ENCODE results near the gene RAB3IL1. TPM values are rescaled to one million over a fixed set of nuclear protein-coding genes. Genes with fewer than 3 reads are reported as not detected.
A peak's percentile ranks its signal among the peaks of the same experiment; 100 is the strongest.

Gene RAB3IL1
- total and polyA plus RNA-seq, 3 donors from 2014 or later, result 57.7 to 88.2 (median 65.8) TPM

- peak; percentile 78 for DNase-seq
- no peaks in the 10 kb centered on the region for H3K27me3 ChIP-seq
- no peaks in the 10 kb centered on the region for H3K36me3 ChIP-seq (ENCODE audit: low read depth, missing control alignments)
- WGBS, 2 donors, result 55 to 71% methylated on average over 2 to 7 of the region's 7 CpGs
- H3K4me1 ChIP-seq, result peaks cover 13% of the 10 kb centered on the region
- TF ChIP-seq CTCF (IDR thresholded peaks at IDR 0.05) (no peak), POLR2A (IDR thresholded peaks at IDR 0.05) (no peak)
- H3K4me3 ChIP-seq, result no peak overlapping the region
- intact Hi-C loops (cut with DNase I; ENCODE audit: low total_unique reads), result no loop called here
- H3K27ac ChIP-seq, result peak overlapping the region in 1 of 2 donors; percentile 39
- H3K9me3 ChIP-seq, result no peaks in the 10 kb centered on the region
Observed at GRCh38 chr11:61887839-61888494, 29.4 kb downstream of the RAB3IL1 start.

- intact Hi-C loops (cut with DNase I; ENCODE audit: low total_unique reads), result no loop called here
- Histone ChIP-seq H3K4me3 (no peak overlapping the region), H3K4me1 (peaks cover 10% of the 10 kb centered on the region), H3K9me3 (no peaks in the 10 kb centered on the region), H3K36me3 (ENCODE audit: low read depth, missing control alignments) (no peaks in the 10 kb centered on the region), H3K27ac (no peak overlapping the region), H3K27me3 (no peaks in the 10 kb centered on the region)
- TF ChIP-seq CTCF (IDR thresholded peaks at IDR 0.05) (no peak), POLR2A (IDR thresholded peaks at IDR 0.05) (no peak)
- WGBS, 2 donors, result 97% methylated on average over 3 of the region's 3 CpGs; no CpG with 5 or more reads in 1 of the 2 donors
- DNase-seq, result no peak
Observed at GRCh38 chr11:61886643-61887042, 30.7 kb downstream of the RAB3IL1 start.

GRCh38 chr11:61885784-61886580, 31.4 kb downstream of the RAB3IL1 start:
- no peaks in the 10 kb centered on the region for H3K36me3 ChIP-seq (ENCODE audit: low read depth, missing control alignments)
- H3K9me3 ChIP-seq, result no peaks in the 10 kb centered on the region
- H3K27me3 ChIP-seq, result no peaks in the 10 kb centered on the region
- DNase-seq, result no peak
- H3K4me3 ChIP-seq, result no peak overlapping the region
- 90 to 96% methylated on average over 12 to 13 of the region's 13 CpGs for WGBS, 2 donors
- H3K27ac ChIP-seq, result no peak overlapping the region
- intact Hi-C loops (cut with DNase I; ENCODE audit: low total_unique reads), result no loop called here
- peaks cover 9% of the 10 kb centered on the region for H3K4me1 ChIP-seq
- no peak for TF ChIP-seq CTCF (IDR thresholded peaks at IDR 0.05)
- no peak for TF ChIP-seq POLR2A (IDR thresholded peaks at IDR 0.05)

- intact Hi-C loops (cut with DNase I; ENCODE audit: low total_unique reads), result no loop called here
- Histone ChIP-seq H3K4me3 (no peak overlapping the region), H3K27me3 (no peaks in the 10 kb centered on the region), H3K4me1 (peaks cover 2% of the 10 kb centered on the region), H3K36me3 (ENCODE audit: low read depth, missing control alignments) (no peaks in the 10 kb centered on the region), H3K27ac (no peak overlapping the region), H3K9me3 (no peaks in the 10 kb centered on the region)
- TF ChIP-seq POLR2A (IDR thresholded peaks at IDR 0.05) (no peak), CTCF (IDR thresholded peaks at IDR 0.05) (no peak)
- 91 to 100% methylated on average over 1 to 7 of the region's 7 CpGs for WGBS, 2 donors
- no peak for DNase-seq
Observed at GRCh38 chr11:61885166-61885778, 32.1 kb downstream of the RAB3IL1 start.
